Measurements from ENCODE around the gene TAMALIN. TPM values are rescaled to one million over a fixed set of nuclear protein-coding genes. Genes with fewer than 3 reads are reported as not detected.

The TAMALIN gene
- total RNA-seq, 1 experiment from 2014 or later: 0.58 TPM

- Histone ChIP-seq H3K36me3 (ENCODE audit: low read depth, low read length) (no peaks in the 10 kb centered on the region), H3K9me2 (replicated peaks; ENCODE audit: low read length) (no peaks in the 10 kb centered on the region), H3K9ac (ENCODE audit: low read length) (no peak overlapping the region), H3K27me3 (ENCODE audit: low read length) (no peaks in the 10 kb centered on the region), H3K4me3 (ENCODE audit: low read length) (no peak overlapping the region), H3K4me1 (ENCODE audit: insufficient read depth, low read length) (no peaks in the 10 kb centered on the region), H3K27ac (ENCODE audit: low read length) (no peak overlapping the region), H4K20me1 (ENCODE audit: low read length) (no peaks in the 10 kb centered on the region), H3K79me2 (ENCODE audit: low read length) (no peaks in the 10 kb centered on the region), H3F3A (ENCODE audit: low read length, unreplicated experiment) (no peaks in the 10 kb centered on the region), H2AFZ (ENCODE audit: low read length) (no peak overlapping the region), H3K4me2 (ENCODE audit: low read length) (no peak overlapping the region), H3K9me3 (ENCODE audit: low read length) (no peaks in the 10 kb centered on the region)
- intact Hi-C loops (cut with micrococcal nuclease): no loop called here
- TF ChIP-seq, protein P1, sequence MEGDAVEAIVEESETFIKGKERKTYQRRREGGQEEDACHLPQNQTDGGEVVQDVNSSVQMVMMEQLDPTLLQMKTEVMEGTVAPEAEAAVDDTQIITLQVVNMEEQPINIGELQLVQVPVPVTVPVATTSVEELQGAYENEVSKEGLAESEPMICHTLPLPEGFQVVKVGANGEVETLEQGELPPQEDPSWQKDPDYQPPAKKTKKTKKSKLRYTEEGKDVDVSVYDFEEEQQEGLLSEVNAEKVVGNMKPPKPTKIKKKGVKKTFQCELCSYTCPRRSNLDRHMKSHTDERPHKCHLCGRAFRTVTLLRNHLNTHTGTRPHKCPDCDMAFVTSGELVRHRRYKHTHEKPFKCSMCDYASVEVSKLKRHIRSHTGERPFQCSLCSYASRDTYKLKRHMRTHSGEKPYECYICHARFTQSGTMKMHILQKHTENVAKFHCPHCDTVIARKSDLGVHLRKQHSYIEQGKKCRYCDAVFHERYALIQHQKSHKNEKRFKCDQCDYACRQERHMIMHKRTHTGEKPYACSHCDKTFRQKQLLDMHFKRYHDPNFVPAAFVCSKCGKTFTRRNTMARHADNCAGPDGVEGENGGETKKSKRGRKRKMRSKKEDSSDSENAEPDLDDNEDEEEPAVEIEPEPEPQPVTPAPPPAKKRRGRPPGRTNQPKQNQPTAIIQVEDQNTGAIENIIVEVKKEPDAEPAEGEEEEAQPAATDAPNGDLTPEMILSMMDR (conservative IDR thresholded peaks at IDR 0.05; ENCODE audit: low read depth, low read length): no peak
- no peak for TF ChIP-seq EZH2 (IDR thresholded peaks at IDR 0.05; ENCODE audit: low read length, unreplicated experiment)
- no peak for TF ChIP-seq EZH2phosphoT487 (IDR thresholded peaks at IDR 0.05; ENCODE audit: borderline replicate concordance, low read length)
- ATAC-seq (no peak), DNase-seq (no peak)
- ChIA-PET CTCF (interaction anchor here (1.1 kb wide), 1 partner anchor 12 kb away, joined by 5 read pairs; no protein-coding TSS in a partner anchor), POLR2A (ENCODE audit: unreplicated experiment) (no interaction called here)
- BruUV-seq (replicated peaks): no TSS peak
Observed at GRCh38 chr12:52005218-52005902, 1.4 kb upstream of the TAMALIN start.

- H3K36me3 ChIP-seq (ENCODE audit: low read depth, low read length): no peaks in the 10 kb centered on the region
- H3K9ac ChIP-seq (ENCODE audit: low read length): no peak overlapping the region
- no peak for ATAC-seq
- no peaks in the 10 kb centered on the region for H3K79me2 ChIP-seq (ENCODE audit: low read length)
- no peak overlapping the region for H3K4me3 ChIP-seq (ENCODE audit: low read length)
- no TSS peak for BruUV-seq (replicated peaks)
- H3K27me3 ChIP-seq (ENCODE audit: low read length): no peaks in the 10 kb centered on the region
- H3F3A ChIP-seq (ENCODE audit: low read length, unreplicated experiment): no peaks in the 10 kb centered on the region
- ChIA-PET CTCF (no interaction called here), POLR2A (ENCODE audit: unreplicated experiment) (no interaction called here)
- intact Hi-C loops (cut with micrococcal nuclease): no loop called here
- TF ChIP-seq EZH2 (IDR thresholded peaks at IDR 0.05; ENCODE audit: low read length, unreplicated experiment): no peak
- TF ChIP-seq EZH2phosphoT487 (IDR thresholded peaks at IDR 0.05; ENCODE audit: borderline replicate concordance, low read length): no peak
- TF ChIP-seq, protein P1 (conservative IDR thresholded peaks at IDR 0.05; ENCODE audit: low read depth, low read length): no peak
- H3K27ac ChIP-seq (ENCODE audit: low read length): no peak overlapping the region
- no peaks in the 10 kb centered on the region for H3K4me1 ChIP-seq (ENCODE audit: insufficient read depth, low read length)
- H3K4me2 ChIP-seq (ENCODE audit: low read length): no peak overlapping the region
- H2AFZ ChIP-seq (ENCODE audit: low read length): no peak overlapping the region
- H3K9me3 ChIP-seq (ENCODE audit: low read length): no peaks in the 10 kb centered on the region
- no peaks in the 10 kb centered on the region for H4K20me1 ChIP-seq (ENCODE audit: low read length)
- no peak for DNase-seq
- H3K9me2 ChIP-seq (replicated peaks; ENCODE audit: low read length): no peaks in the 10 kb centered on the region
Observed at GRCh38 chr12:52005903-52006703, 643 bp upstream of the TAMALIN start.
